HK-2 (cell line): ENCODE measurements around the gene SLC39A12.

Source experiments
- DNase-seq: peaks from one replicate; pipeline ENCODE4 v3.0.0-alpha.2; 2018; ENCODE audit not compliant: unreplicated experiment

The SLC39A12 gene

DNA sequence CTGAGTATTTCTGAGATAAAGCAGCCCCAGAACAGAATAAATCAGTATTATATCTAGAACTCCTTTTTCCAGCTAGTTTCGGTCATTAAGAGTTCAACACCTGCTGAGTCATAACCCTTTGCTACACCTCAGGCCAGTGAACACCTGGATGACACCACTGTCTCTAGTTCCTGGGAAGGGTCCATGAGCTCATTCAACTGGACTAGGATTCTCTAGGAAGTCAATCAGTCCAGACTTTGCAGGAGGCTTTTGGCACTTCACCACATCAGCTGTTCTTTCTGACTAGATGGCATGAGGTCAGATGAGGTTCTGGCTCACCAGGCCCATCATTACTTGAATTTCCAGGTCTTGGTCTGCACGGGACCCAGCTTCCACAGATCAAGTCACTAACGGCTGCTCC, 11.7 kb downstream of the SLC39A12 start:
- DNase-seq = no peak

DNA sequence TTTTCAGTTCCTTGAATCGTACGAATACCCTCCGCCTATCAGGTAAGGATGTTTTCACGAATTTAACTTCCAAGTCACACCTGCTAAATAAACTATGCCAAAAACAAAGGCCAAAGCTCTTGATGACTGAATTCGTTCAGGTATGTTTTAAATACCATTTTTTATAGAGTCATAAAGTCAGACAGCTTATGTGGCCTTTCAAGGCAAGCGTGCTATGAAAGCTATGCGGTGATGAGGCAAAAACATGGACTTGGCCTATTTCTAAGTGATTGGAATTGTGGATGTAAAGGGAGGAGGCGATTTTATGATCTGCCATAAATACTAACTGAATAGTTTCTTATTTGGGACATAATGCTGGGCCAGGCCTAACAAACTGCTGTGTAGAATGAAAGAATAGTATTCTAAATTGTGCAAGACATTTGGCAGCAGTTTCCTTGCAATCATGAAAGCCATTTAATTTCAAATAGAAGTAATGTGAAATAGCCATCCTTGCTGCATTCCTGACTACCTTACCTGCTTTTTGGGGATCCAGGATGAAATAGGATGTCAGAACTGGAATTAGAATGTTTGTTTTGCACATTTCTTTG, 14.0 kb downstream of the SLC39A12 start:
- DNase-seq = no peak

DNA sequence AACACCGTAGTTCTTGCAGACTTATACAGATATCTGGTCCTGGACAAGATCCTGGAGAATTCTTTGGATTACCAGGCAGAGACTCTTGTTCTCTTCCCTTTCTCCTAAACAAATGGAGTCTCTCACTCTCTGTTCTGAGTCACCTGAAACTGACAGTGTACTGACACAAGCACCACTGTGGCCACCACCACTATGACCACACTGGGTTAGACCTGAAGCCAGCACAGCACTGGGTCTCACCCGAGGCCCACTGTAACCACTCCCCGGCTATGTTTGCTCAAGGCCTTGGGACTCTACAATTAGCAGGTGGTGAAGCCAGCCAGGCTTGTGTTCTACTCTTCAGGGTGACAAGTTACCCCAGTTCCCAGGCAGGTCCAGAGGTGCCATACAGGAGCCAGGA, 22.8 kb downstream of the SLC39A12 start:
- no peak for DNase-seq

DNA sequence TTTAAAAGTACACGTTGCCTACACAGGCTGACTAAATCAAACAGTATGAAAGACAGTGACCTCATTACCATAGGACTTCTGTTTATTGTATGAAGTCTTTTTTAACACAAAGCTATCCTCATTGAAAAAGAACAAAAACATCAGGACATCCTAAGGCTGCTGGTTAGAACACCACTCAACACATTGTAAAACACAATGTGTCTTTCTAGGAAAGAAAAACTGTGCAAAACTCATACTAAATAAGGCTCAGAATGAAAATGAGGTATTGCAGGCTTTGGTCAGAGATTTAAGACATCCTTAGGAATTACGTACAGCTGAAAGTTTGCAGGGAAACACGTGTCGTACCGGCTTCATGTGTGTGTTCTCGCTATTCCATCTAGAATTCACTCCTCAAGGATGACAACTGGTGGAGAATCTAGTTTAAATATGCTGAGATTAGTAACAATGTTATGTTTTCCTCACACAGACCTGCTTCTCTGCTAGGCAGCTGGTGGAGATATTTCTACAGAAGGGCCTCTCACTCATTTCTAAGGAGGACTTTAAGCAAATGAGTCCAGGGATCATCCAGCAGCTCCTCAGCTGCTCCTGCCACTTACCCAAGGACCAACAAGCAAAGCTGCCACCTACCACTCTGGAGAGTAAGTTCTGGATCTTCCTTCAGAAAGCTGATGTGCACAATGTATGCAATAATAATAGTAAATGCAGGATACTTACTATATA, 29.3 kb downstream of the SLC39A12 start:
- no peak for DNase-seq

DNA sequence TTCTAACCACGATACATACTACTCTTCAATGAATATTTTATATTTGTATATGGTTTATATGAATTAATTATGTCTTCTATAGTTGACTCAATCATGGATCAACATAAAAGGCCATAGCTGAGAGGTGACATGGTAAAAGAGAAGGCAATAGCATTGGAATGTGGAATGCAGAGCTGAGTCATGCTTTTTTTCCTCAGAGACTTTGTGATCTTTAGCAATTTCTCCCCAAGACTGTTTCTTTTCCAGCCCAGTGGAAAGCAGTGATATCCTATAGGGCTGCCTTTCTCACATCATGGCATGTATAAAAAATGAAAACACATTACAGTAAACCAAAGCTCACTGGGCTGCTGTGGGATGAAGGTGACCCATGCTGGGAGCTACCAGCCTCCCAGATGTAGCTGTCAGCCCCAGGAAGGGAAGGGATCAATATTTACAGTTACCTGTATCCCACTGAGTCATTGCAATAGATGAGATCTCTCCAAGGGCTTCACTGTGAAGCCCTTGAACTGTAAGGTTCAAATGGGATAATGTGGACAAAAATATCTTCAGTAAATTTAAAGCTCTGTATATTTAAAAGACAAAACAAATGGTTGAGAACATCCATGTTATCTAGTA, 30.2 kb downstream of the SLC39A12 start:
- no peak for DNase-seq

DNA sequence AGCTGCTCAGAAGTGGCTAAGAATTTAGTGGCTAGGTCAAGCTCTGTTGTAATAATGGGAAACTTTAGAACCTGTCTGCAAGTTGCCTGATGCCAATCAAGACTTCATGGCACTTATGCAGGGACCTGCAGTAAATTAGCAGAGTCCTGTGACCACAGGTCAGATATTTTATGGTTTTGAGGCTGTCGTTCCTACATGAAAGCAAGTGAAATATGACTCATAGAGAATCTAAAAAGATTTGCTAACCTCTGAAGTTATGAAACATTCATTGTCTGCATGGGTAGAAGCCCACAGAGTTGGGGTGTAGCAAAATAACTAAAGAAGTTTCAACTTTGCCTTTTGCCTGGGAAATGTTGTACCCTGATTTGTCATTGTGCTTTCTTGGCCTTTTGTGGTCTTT, 32.3 kb downstream of the SLC39A12 start:
- DNase-seq = no peak

DNA sequence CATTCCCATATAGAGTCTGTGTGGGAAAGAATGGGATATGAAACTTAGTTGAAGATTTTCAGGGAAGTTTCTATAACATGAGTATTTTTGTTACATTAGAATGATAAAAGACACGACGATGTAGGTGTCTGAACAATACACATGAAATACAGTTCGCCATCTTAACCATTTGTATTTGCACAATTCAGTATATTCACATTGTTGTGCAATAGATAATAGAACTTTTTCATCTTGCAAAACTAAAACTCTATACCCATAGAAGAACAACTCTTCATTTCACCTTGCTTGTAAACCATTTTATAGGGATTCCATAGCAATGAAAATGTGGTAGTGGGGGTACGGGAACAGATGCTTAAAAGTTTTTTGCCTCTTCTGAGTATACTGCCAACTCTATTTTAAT, 32.8 kb downstream of the SLC39A12 start:
- DNase-seq = no peak

DNA sequence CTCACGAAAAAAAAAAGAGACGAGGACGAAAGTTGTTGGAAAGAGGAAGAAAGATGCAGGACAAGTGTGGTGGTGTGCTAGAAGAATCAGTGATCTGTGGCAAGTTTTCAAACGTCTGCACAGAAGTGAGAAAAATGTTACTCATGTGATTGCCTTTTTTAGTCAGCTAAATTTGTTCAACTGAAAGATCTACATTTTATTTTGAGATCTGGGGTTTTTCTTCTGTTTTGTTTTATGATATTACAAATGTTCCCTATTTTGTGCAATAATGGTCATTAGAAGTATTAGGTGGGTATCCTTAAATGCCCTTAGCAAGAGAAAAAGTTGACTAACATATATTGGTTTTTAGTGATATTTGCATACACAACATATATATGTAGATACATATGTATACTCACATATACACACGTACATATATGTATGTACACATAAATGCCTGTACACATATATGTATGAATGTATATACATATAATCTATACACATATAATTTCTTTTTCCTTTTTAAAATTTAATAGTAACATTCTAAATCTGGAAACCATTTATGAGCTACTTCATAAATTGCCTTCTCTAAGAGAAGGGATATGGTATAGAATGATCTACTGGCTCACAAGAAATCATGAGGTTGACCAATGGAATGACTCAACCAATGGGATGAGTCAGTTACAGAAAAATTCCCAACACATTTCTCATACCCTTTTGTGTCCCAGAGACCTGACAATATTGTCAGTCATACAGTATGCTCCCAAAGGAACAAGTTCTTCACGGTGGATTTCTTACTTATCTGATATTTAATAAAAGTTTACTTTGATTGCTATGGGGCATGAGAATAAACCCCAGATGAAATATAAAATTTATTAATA, 38.4 kb downstream of the SLC39A12 start:
- no peak for DNase-seq

DNA sequence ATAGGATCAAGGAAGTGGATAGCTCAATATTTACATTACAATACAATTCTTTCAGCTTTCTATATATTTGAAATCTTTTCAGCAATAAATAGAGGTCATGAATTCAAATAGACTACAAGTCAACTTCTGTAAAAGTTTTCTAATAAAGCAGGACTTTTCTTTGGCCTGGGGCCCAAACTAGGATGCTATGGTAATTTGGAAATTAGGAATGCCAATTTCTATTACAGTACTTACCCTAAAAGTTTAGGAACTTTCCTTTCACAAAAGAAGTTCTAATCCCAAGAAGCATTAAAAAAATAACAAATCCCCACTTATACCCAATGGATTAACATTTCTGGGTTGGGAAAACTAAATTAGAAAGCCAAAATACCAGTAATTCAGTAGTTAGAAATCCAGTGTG, 40.5 kb downstream of the SLC39A12 start:
- no peak for DNase-seq

DNA sequence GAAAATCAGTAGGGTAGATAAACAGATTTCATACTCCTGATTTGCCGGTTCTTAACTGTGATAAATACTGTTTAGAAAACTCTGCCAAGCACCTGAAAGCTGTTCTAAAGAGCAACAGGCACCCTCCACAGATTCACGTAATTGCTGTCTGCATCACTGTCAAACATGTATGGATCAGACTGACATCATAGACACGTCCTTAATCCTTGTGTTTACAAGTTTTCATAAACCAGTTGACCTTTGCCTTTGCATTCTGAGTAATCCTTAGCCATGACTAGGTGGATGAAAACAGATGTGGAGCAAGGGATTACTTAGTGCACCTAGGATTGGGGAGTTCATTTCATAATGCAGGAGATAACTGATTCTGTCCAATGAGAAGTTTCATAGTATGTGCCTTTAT, 41.6 kb downstream of the SLC39A12 start:
- no peak for DNase-seq

DNA sequence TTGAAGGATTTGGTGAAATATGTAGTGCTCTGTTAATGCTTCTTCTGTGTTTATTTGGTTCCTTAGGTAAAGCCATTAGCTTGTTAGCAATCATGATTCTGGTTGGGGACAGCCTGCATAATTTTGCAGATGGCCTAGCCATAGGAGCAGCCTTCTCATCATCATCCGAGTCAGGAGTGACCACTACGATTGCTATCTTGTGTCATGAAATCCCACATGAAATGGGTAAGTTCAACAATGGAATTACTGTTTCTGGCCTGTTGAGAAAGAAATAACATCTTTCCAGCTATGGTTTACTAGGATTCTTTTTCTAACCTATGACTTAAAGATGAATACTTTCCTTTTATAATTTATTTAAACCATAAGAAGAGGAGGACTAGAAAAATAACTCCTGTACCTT, 48.9 kb downstream of the SLC39A12 start:
- DNase-seq = no peak

DNA sequence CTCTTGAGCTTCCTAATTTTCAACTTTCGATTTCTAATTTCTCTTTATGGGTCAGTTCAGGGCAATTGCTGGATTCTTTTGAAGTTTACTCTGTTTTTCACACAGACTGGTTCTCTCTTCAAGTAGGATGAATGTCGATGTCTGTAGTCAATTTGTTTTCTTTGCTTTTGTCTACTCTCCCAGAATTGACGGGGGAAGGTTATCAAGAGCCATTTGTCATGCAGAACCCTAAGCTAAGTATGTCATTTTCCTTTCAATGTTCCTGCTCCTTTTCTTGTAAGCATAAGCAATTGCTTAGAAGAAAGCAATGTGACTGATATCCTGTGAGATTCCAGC, 53.7 kb downstream of the SLC39A12 start:
- no peak for DNase-seq

DNA sequence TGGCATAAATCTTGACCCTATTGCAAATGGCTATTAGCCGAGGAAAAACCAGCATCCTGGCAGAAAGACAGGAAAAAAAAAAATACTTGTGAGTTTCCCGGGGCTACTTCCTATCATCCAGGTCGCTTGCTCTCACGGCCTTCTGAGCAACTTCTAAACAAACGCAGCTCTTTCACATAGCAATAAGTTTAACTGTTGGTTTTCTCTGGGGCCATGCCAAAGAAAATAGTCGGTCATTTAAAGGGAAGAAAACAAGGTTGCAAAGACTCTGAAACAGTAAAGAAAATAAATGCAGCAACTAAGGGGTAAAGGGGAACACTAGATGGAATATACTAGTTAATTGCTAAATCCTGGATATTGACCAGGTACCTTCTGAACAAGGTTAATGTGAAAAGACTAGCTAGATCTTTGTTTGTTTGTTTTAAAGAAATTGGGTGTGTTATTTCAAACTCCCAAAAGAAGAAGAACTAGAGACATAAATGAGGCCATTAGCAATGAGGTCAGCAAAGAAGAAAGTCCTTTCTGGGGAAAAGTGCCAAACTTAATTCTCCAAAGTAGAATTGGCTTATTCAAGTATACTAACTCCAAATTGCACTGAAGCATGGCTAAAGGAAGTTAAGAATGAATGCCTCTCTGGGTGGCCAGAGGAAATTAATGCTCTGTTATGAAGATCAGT, 54.2 kb downstream of the SLC39A12 start:
- no peak for DNase-seq

DNA sequence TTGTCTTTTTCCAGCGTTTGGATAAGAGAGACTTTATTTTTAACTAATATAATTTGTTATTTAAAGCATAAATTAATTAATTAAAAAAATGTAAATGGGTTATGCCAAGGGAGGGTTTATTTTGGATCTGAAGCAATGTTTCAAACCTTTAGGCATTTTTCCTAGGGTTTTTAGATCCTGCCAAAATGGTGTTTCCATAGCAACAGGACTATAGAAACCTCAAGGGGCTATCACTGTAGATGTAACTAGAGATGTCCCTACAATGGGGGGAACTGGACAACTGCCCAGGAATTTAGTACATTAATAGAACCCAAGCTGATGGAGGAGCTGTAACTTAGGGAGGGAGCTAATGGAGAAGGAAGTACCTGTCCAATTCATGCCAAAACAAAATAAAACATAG, 57.3 kb downstream of the SLC39A12 start:
- DNase-seq = no peak

DNA sequence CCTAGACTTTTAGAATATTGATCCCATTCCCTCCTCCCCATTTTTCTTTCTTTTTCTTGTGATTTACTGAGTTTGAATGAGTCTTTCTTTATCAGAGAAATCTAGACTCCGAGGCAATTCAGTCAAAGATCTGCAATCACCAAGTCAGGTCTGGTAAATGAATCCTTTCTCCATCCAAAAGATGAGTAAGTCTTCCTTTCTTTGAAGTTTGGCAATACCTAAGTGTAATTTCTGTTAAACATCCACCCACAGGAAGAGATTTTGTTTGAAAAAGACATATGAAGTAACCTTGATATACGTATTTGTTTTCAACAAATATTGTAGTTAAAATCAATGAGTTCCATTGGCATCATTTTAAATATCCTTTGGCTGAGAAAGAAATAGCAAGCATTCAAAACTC, 58.3 kb downstream of the SLC39A12 start:
- no peak for DNase-seq

DNA sequence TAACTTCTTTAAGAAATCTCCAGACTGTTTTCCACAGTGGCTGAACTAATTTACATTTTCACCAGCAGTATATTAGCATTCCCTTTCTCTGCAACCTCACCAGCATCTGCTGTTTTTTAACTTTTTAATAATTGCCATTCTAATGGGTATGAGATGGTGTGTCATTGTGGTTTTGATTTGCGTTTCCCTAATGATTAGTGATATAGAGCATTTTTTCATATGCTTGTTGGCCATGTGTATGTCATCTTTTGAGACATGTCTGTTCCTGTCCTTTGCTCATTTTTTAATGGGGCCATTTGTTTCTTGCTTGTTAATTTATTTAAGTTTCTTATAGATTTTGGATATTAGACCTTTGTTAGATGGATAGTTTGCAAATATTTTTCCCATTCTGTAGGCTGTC, 68.8 kb downstream of the SLC39A12 start:
- DNase-seq = no peak

DNA sequence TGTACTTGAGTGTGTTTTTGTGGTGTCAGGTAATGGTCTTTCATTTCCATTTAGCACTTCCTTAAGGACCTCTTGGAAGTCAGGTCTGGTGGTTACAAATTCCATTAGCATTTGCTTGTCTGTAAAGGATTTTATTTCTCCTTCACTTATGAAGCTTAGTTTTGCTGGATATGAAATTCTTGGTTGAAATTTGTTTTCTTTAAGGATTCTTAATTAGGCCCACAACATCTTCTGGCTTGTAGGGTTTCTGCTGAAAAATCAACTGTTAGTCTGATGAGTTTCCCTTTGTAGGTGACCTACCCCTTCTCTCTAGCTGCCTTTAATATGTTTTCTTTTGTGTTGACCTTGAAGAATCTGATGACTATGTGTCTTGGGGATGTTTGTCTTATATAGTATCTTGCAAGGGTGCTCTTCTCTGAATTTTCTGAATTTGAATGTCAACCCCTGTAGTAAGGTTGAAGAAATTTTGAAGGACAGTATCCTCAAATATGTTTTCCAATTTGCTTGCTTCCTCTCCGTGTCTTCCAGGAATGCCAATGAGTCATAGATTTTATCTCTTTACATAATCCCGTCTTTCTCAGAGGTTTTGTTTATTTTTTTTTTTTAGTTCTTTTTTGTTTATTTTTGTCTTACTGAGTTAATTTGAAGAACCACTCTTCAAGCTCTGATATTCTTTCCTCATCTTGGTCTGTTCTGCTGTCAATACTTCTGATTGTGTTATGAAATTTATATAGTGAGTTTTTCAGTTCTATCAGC, 70.2 kb downstream of the SLC39A12 start:
- no peak for DNase-seq

DNA sequence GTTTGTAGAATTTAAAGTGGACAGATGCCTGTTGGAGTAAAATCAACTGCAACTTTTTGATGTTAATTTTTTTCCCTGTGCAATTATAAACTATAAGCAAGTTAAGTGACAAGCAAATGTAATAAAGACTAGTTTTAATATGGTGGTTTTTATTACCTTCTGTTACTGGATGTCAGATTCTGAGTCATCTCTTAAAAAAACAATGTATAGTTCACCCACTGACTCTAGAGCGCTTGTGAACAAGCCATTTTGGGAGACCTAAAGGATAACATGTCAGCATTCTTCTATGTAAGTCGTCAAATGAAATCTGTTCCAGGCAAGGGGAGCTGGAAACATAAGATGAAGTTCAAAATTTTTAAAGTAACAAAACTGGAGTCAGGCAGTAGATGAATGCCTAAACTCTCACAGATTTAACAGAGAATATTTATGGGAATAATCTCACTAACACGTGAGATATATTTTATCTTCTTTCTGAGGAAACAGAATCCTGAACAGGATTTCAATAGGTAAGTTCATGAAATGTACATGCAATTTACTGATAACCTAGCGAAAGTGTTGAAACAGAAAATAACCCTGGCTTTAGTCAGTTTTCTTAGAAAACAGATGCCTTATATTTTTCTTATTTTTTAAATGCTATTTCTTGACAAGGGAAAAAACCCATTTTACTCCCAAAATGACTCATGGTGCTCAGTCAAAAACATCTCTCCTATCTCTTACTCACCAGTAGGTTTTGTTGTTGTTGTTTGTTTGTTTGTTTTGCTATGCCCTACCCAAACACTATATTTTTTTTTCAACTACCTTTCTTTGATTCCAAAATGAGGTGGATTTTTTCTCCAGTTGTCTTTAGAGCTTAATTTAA, 91.7 kb downstream of the SLC39A12 start:
- DNase-seq = no peak

DNA sequence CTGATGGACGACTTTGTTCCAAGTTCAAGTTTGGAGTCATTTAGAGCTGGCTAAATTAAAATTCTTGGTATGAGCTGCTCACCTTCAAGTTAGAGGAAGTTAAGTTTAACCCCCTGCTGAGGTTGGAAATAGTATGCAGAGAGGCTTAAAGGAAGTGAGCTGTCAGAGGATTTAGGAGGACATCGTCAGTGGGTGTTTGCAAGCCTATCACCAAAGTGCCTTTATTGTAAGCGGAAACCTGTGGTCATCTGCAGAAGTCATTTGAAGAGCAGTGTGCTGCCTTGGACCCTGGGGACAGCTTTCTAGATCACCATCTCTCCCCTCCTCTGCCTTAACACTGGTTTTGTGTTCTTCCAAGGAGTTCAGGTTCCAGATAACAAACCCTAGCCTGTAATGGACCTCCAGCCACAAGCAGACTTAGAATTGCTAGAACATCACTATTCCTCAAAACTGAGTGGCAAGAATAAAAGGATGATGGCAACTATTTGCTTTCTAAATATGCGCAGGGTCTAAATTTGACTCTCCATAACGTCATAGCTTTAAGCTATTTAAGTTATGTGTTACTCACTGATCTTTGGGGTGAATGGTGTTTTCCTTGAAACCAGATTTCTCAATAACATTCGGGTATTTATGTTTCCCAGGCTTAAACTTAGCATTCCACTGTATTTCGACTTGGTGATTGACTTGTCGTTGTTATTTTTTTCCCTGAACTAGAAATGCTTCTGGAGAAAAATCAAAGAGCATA, 93.4 kb downstream of the SLC39A12 start:
- no peak for DNase-seq

DNA sequence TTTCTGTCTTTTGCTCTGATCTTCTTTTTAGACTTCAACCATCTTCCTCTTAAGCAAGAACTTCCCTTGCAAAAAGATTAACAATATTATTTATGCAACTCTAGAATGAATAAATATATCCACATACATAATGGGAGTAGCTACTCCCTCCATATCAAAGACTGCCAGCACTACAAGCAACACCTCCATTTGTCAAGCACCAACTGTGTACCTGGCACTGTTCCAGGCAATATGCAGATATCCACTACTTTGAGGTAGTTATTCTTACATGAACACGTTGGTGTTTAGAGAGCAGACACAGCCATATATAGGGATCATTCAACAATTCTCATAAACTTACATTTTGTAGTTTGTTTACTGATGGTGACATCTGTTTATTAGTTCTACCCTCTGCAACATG, 104.9 kb downstream of the SLC39A12 start:
- DNase-seq = no peak
